Measurements from ENCODE around the gene TERT. TPM values are rescaled to one million over a fixed set of nuclear protein-coding genes. Genes with fewer than 3 reads are reported as not detected.

Gene TERT
- total and polyA plus RNA-seq, 2 of the 8 experiments (the other 6 are each of a cell fraction or from before 2014, with no cell fraction given), result 13.1 to 23.1 TPM

DNA sequence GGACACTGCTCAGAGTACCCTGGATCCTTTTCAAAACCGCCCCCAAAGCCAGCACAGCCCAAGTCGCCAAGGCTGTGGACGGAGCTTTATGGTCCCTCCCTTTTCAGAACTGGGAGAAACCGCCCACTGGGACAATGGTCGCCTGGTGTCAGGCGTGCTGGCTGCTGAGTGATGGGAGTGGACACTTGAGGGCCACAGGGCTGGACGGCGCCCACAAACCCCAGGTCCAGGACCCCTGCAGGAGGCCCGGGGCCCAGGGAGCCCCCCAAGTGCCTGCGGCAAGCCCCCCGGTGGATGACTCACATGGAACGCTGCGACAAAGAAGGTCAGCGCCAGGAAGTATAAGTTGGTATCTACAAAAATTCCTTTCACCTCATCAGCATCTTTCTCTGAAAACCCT, 39.1 kb upstream of the TERT start:
- Histone ChIP-seq H3K23me2 (ENCODE audit: low read depth, low read length) (no peaks in the 10 kb centered on the region), H3K79me1 (ENCODE audit: low read depth, low read length) (peaks cover 5% of the 10 kb centered on the region; the same call in 1 of the 2 replicates), H4K5ac (ENCODE audit: insufficient read length, low read depth, low read length) (no peak overlapping the region), H3K14ac (ENCODE audit: insufficient read length) (no peak overlapping the region), H3K18ac (ENCODE audit: extremely low read depth, low read length) (no peak overlapping the region), H4K20me1 (replicated peaks in 1 of 2; ENCODE audit: control insufficient read depth in 1 of 2, insufficient read depth in 2 of 2, low read length in 2 of 2) (peaks cover 10 to 25% of the 10 kb centered on the region in 2 experiments), H2BK12ac (ENCODE audit: low read depth, low read length) (no peak overlapping the region), H3K4me1 (replicated peaks in 1 of 4; ENCODE audit: control insufficient read depth in 3 of 4, insufficient read depth in 4 of 4, low read length in 3 of 4) (no peaks in the 10 kb centered on the region; a peak in 1 of 7 replicates), H3K79me2 (ENCODE audit: control insufficient read depth in 1 of 2, insufficient read depth in 2 of 2, low read length in 2 of 2) (peaks cover 0 to 3% of the 10 kb centered on the region in 2 experiments; a peak in 1 of 4 replicates), H2AK5ac (ENCODE audit: low read depth, low read length) (no peak overlapping the region), H3K27ac (ENCODE audit: low read depth, low read length) (no peak overlapping the region), H3K4me3 (ENCODE audit: extremely low read depth in 1 of 4, insufficient read depth in 2 of 4, low read depth in 3 of 4, low read length in 4 of 4) (no peak overlapping the region), H2BK120ac (replicated peaks; ENCODE audit: low read depth, low read length) (no peak overlapping the region), H3K4ac (replicated peaks; ENCODE audit: insufficient read length, low read depth, low read length) (no peak overlapping the region), H2BK15ac (ENCODE audit: low read length) (no peak overlapping the region), H2AFZ (ENCODE audit: low read length) (no peak overlapping the region), H3K4me2 (ENCODE audit: insufficient read depth in 1 of 2, low read depth in 2 of 2, low read length in 2 of 2) (no peak overlapping the region), H3K56ac (replicated peaks; ENCODE audit: insufficient read length, low read depth, low read length) (no peak overlapping the region), H3K36me3 (ENCODE audit: control insufficient read depth in 2 of 4, insufficient read depth in 4 of 4, low read length in 3 of 4) (peaks cover 27 to 76% (median 66%) of the 10 kb centered on the region in 4 experiments), H3K27me3 (replicated peaks in 1 of 4; ENCODE audit: control insufficient read depth in 3 of 4, extremely low read depth in 1 of 4, insufficient read depth in 3 of 4, low read length in 3 of 4) (no peaks in the 10 kb centered on the region), H2BK5ac (ENCODE audit: low read depth, low read length) (no peak overlapping the region), H3K9ac (replicated peaks in 1 of 4; ENCODE audit: extremely low read depth in 1 of 4, low read depth in 3 of 4, low read length in 3 of 4) (no peak overlapping the region), H3K9me3 (ENCODE audit: insufficient read depth in 2 of 2, low read depth in 1 of 2, low read length in 1 of 2) (peaks cover 0 to 2% of the 10 kb centered on the region in 2 experiments; a peak in 1 of 4 replicates), H2BK20ac (ENCODE audit: low read length) (no peak overlapping the region), H4K91ac (replicated peaks; ENCODE audit: insufficient read length, low read length) (no peak overlapping the region), H4K8ac (ENCODE audit: extremely low read depth, insufficient read depth, low read length) (no peak overlapping the region), H3K23ac (ENCODE audit: insufficient read length) (no peak overlapping the region)
- 84% methylated on average over 14 of the region's 14 CpGs; no CpG with 5 or more reads in 1 of the 2 experiments for WGBS, 2 experiments (ENCODE audit: extremely low coverage in 1 of 2, insufficient coverage in 1 of 2, insufficient read length in 1 of 2, insufficient replicate concordance in 2 of 2, low coverage in 1 of 2, low lambda C conversion rate in 2 of 2, missing lambda C conversion rate in 1 of 2)
- no peak for FAIRE-seq
- POLR2A ChIA-PET (ENCODE audit: partially characterized antibody), result no interaction called here
- CTCF ChIA-PET (ENCODE audit: partially characterized antibody), result no interaction called here
- DNase-seq (ENCODE audit: low read depth in 1 of 2, low spot score in 2 of 2), result no peak
- TF ChIP-seq SP4 (IDR thresholded peaks at IDR 0.05; ENCODE audit: low read length) (no peak), EZH2 (IDR thresholded peaks at IDR 0.05; ENCODE audit: low read depth, low read length, severe bottlenecking) (no peak), CREB1 (IDR thresholded peaks at IDR 0.05) (no peak)
